Ammon's horn (tissue), 1 donor: ENCODE measurements around the gene C2orf81.
"Not testable (repeated sequence)": the region's sequence is repeated elsewhere in the genome, so short reads cannot be mapped to it uniquely, and the experiment has no call there.

ENCODE experiments used
- DNase-seq: peaks from one replicate; pipeline ENCODE4 v3.0.0-alpha.2; 2016; ENCODE audit warnings: low spot score

The C2orf81 gene

DNA sequence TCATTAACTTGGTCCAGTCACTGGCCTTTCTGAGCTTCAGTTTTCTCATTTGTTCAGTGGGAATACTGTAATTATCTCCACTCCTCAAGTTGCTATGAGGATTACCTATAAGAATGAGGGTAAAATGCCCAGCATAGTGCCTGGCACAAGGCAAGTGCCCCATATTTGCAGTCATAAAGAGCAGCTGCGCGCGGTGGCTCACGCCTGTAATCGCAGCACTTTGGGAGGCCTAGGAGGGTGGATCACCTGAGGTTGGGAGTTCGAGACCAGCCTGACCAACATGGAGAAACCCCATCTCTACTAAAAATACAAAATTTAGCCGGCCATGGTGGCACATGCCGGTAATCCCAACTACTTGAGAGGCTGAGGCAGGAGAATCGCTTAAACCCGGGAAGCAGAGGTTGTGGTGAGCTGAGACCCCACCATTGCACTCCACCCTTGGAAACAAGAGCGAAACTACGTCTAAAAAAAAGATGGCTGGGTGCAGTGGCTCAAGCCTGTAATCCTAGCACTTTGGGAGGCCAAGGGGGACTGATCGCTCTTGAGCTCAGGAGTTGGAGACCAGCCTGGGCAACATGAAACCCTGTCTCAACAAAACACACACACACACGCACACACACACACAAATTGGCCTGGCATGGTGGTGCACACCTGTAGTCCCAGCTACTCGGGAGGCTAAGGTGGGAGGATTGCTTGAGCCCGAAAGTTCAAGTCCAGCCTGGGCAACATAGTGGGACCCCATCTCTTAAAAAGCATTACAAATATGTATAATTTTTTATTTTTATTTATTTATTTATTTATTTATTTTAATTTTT is 21.3 kb upstream of the C2orf81 start:
- not testable (repeated sequence) for DNase-seq

DNA sequence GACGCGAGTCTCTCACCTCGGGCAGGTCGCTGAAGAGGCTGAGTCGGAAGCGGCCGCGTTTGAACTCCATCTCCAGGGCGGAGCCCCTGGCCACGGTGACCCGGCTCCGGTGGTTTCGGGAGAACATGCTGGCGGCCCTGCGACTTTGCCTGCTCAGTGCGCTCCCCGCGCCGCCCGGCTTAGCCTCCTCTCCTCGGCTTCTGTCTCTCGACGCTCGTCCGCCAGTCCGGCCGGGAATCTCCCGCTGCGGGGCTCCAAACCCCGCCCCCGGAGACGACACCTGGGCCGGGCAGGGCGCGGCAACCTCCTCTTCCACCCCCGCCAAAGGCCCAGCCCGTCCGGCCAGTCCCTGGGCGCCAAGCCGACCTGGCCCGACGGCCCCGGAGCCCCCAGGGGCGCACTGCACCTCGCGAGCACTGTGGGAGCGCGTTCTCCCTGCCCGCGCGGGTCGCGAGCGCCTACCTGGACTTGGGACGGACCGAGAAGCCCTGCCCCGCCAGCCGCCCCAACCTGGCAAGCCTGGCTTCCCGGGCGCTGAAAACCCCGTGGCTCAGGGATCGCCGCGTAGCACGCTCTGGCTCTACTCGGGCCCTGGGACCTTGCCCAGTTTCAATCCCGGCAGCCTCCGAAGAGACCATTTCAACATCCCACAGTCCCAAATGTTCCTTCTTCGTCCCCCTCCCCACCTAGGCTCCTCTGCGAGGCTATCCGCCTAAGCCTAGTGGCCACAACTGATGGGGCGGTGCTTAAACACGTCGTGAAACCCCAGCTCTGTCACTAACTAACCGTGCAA is 20.5 kb upstream of the C2orf81 start, which contains the start of gene RTKN:
RTKN (minus strand) TSS at position 248 of the 793 bp plus-strand sequence; CDS start at position 127, 121 bp downstream.
- peak; percentile 1 for DNase-seq

DNA sequence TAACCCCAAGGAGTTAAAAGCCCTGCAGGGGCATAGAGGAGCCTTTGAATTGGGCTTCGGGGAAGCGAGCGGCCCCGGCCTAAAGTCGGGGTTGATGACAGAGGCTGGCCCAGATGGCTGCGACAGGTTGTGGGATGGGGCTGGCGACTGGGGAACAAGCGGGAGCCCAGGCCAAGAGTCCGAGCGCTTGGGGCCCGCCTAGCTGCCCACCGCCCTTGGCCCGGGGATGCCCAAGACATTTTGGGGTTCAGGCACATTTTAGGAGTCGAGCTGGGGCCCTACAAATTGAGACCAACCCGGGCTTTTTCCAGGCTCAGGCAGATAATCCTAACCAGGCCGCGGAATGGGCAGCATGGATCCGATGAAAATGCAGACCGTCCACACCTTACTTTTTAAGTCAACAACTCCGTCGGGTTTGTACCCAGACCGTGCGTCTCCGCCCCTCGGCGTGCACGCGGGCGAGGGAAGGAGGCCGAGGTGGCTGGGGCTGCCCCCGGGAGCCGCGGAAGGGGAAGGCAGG is 19.8 kb upstream of the C2orf81 start:
- DNase-seq, result no peak

DNA sequence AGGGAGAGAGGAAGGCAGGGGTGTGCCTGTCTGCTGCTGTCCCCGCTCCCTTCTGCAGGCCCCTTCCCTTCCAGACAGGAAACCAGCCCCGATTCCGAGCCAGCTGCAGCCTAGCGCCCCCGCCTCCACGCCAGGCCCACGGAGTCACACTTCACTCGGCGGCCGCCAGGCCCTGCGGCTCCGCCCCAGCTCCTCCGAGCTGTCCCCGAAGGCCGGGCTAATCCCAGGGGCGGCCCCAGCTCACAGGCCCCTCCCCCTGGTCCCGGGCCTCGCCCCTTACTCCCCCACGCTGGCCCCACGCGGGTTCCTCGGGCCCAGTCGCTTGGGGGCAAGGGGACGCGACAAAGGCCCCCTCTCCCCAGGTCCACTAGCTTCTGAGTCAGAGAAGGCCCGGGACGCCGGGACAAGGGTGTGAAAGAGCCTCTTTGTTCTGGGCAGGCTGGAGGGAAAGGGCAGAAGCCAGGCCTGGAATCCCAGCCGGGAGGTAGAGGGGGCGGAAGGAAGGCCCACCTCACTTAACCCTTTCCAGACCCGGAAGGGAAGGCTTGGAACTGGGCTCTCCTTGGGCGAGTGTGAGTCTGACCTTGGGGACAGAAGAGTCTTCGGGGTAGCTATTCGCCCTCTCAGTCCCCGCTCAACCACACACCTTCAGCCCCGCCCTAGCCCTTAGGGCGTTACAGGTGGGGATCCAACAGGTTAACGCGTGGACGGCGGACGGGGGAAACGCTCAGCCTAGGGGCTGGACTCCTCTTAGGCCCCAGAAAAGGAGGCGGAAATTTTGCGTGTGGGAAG is 19.2 kb upstream of the C2orf81 start:
- DNase-seq, result peak; percentile 93

DNA sequence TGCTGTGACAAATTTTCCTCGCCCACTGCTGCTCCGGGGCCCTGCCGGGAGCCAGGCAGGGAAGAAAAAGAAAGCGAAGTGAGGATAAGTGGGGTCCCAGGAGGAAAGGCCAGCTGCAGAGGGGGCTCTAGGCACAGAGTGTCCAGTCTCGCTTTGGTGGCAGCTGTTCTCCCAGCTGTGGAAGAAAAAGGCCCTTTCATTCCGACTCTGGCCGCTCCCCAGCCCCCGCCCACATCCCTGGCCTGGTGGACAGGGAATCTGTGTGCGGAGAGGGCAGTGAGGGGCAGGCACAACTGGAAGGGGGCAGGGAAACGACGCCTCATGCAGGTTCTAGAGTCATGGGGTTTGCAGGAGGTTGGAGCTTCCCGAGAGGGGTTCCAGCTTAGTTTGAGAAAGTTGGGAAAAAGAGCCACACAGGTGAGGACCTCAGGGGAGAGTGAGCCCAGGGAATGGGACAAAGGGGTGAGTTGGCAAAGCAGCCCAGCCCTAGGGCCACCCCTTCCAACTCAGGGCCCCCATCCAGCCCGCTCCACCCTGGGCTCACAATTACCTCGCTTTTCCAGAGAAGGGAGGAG is 18.5 kb upstream of the C2orf81 start:
- DNase-seq, result peak; percentile 95

DNA sequence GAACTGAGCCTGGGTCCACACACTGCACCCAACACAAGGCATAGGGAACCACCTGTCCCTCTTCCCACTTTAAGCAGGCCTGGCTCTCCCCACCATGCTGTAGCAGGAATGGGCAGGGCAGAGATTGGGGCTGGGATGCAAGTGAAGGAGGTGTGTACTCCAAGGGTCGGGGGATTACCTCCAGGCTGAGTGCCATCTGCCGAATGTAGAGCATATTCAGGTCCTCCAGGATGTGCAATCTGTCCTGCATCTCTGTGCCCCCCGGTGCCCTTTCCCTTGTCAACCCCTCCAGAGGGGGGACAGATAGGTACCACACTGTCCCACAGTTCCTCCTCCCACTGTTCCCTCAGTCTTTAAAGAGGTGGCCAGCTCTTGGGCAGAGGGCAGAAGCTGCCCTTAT is 18.0 kb upstream of the C2orf81 start:
- no peak for DNase-seq

DNA sequence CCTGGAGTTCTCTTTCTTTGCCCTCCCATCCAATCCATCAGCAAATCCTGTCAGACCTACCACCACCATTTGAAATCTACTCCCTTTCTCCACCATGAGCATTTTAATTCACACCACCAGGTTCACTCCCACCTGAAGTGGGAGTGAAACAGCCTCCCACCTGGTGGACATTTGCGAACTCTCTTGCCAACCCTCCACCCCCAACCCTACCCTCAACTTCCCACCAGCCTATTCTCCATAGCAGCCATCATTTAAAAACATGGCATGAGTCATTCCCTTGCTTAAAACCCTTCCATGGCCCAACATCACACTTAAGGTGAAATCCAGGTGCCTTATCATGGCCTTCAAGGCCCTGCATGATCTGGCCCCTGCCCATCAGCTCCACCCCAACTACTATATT is 16.8 kb upstream of the C2orf81 start:
- no peak for DNase-seq

DNA sequence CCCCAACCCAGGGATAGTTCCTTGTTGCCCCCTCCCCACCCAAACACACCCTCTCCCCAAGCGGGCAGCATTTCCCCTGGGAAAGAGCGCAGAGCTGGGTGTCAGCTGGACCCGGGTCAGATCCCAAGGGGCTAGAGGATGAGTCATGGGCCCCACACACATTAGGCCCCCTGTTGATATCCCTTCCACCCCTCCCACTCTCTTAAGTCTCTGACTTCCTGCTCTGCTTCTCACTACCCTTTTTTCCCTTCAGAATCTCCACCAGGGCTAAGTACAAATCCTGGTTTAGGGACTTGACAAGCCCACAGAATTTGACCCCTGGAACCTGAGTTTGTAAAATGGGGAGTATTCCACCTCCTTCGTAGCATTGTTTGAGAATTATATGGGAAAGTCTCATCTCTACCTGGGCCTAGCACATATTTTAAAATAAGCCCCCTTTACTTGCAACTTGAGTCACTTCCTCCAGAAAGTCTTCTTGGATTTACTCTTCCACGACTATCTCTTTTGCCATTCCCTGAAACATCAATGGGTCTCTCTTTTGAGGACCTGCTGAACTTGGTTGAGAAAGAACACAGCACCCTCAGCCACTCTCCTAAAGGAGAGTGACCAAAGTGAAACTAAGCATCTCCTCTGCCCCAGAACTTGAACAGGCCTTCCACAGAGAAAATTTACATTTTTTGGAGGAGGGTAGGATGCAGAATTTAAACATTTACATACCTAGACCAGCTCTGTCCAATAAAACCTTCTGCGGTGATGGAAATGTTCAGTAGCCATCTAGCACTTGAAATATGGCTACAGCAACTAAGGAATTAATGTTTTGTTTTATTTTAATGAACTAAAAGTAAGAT is 15.7 kb upstream of the C2orf81 start:
- DNase-seq, result no peak

DNA sequence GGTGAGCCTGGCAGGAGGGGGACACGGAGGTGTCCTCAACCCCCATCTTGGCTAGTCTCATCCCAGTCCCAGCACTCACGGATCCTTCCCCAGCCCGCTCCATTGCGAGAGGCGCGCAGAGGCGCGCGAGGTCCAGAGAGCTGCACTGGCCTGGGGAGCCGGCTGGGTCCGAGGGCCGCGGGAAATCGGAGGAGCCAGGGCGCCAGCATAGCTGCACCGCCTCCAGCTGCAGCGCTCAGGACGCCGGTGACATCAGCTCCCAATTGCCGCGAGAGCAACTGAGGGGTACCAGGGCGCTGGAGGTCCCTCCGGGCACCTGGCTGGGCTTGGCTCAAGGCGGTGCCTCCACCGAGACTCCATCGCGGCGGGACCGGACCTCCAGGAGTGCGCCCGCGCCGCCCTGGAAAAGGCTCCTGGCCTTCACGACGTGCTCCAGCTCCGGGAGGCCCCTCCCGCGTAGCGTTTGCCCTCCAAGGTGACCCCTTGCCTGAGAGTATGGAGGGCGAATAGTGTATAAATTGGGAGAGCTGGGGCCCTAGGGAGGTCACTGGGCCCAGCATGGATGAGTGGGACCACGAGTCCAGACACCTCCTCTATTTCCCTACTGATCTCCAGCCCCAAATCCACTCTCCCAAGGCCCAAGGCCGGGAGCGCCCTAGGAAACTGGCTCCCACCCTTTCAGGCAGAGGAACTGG is 14.8 kb upstream of the C2orf81 start:
- DNase-seq, result no peak

DNA sequence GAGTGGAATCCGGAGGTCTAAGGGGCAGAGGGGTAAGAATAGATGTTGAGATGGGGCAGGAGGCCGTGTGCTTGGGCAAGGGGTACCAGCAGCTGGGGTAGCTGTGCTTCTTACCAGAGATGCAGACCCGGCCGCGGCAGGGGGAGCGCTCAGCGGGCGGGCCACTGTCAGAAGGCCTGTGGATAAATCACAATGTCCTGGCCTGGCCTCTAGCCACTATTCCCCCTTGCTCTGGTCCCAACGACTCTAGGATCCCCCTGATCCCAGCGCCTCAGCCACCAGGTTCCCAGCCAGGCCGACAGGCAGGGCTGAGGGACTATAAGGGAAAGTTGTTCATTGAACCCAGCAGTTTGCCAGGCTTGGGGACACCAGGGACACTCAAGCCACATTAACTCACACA is 9.1 kb upstream of the C2orf81 start:
- no peak for DNase-seq

DNA sequence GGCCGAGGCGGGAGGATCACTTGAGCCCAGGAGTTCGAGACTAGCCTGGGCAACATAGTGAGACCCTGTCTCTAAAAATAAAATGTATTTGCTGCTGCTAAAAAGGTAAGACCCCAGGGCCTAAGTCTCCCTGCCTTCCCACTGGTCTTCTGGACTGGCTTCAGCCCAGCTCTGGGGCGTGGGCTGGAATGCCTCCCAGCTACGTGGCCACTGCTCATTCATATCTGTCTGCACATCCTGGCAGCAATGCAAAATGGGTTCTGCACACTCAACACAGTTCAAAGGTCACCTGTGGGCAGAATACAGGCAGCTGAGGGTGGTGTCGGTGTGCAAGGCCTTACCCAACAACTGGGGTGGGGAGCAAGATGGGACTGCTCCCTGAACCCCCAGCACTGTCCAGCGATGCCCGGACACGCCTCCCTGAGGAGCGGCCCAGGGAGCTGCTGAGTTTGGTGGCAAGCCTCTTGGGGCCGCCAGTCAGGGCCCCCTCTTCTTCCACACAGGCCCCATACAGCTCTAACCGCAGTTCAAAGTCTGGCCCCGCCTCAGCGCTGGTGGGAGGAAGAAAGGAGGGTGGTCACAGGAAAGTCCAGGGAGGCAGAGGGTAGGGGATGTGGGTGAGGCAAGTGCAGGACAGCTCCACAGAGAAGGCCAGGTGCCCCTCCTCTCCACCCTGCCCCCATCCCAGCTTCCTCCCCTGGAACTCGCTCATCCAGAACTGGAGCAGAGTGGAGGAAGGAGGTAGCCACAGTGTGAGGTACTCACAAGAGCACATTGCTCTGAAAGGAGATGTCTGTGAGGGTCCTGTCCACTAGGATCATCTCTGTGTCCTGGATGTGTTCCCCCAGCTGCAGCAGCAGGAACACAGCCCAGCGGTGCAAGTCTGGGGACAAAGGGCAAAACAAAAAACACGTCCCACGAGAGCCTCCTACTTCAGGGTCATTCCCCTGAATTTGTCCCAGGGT is 8.3 kb upstream of the C2orf81 start:
- no peak for DNase-seq

DNA sequence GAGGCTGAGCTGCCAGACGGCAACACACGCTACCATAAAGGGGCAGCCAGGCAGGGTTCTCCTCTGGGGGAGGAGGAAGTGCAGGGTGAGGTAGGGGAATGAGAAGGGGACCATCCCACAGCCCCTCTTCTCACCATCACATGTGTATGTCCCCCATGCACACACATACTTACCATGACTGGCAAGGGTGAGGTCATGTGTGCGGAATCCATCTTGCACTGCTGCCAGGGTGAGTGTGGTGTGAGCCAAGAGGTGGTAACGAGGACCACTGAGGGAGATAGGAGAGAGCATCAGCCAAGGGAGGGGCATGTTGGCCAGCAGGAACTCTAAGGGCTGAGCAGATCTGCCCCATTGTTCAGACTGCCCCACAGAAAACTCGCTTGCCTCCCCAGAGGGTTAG is 7.3 kb upstream of the C2orf81 start:
- DNase-seq, result no peak

DNA sequence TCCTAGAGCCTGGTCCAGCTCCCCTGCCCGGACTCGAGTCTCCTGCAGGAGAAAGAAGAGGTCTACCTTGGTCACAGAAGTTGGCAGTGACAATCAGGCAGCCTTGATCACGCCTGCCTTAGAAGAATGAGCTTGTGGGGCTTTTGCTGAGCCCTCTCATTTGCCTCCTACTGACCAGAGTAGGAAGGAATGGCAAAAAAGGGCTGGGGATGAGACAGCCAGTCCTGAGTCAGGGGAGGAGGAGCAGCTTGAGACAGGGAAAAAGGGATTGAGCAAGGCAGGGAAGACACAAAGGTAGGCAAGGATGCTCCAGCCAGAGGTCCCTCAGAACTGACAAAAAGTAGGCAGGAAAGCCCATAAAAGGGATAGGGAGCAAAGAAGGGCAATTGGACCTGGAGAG is 6.1 kb upstream of the C2orf81 start:
- DNase-seq, result no peak

DNA sequence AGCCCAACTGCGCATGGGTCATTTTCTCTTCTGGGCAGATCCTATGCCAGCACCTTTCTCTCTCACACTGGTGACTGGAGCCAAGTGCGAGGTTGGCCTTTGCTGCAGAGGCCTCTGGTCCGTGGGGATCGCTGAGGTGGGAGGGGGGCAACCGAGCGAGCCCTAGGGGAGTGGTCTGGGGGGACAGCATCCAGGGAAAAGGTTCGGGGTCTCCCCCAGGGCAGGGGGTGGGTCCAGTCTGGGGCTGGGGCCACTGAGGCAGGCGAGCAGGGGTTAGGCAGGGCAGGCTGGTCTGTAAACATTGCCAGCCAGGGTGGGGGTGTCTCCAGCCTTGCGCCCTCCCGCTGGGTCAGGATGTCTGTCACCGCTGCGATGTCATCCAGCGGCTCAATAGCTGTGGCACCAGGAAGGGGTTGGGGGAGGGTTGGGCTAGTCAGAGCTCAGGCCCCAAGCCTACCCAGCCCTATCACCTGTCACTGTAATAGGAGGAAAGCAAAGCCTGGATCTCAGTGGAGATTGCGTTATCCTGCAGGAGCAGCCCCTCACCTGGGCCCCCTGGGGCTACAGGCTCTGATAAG is 4.9 kb upstream of the C2orf81 start:
- no peak for DNase-seq

DNA sequence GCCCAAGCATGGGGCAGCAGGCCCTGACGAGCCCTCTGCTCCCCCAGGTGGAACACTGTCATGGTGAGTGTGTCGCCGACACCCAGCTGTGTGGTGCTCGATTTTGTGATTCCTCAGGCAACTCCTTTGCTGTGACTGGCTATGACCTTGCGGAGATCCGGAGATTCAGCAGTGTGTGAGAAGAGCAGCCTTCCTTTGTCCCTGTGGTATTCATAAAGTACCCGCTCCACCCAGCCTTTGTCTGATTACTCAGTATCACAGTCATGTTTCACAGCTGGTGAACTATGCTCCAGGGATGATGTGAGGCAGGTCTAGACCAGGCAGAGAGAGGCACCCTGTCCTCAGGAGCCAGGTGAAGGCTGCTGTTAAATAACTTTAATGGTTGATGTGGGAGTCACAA is 4.1 kb upstream of the C2orf81 start:
- DNase-seq, result no peak

DNA sequence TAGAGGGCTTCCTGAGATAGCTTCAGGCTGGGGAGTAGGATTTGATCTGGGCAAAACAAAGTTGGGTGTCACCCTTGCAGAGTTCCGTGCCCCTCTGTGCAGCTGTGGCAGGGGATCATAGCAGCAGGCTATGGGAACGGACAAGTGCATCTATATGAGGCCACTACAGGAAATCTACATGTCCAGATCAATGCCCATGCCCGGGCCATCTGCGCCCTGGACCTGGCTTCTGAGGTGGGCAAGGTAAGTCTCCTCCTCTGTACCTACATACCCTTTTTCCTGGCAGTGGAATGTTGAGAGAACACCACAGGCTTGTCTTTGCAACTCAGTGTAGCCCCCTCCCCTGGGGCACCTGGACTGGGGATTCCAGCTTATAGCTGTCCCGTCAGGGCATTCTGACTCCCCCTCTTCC is 3.6 kb upstream of the C2orf81 start:
- no peak for DNase-seq

DNA sequence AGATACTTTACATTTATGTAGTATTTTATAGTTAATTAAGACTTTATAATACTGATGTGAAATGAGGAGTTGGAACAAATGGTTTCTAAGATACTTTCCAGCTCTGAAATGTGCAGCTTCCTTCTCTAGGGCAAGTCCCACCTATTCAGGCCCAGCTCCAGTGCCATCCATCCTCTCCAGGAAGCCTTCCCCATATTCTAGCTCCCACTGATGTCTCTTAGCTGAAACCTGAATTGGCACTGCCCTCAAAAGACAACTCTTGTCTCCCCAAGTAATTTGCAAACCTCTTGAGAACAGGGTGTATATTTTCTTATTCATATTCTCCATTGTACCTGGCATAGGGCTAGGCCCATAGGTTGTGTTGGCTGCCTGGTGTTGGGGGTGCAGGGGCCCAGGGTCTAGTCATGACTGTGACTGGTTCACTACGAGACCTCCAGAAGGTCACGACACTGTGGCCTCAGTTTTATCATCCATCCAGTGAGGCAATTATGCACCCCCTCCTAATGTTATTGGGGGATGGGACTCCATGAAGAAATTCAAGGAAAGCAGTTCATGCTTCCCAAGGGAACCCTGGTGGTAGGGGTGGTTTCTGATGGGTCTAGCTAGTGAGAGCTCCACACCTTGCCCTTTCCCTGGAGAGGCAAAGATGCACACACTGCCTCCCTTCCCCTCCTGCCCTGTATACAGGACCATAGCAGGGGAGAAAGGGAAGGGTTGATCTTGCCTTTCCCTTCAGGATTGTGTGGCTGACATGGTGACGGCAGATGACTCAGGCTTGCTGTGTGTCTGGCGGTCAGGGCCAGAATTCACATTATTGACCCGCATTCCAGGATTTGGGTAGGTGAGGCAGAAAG is 2.9 kb upstream of the C2orf81 start:
- DNase-seq, result no peak
